Right lobe of liver (tissue), 4 donors: ENCODE results near the gene MLX.

Experiments used
- POLR2A ChIP-seq: fragments of 450-650 bp; IDR thresholded peaks from one replicate; pipeline ENCODE4 v1.6.1; 2017; ENCODE audit warnings: antibody characterized with exemption, mild to moderate bottlenecking
- TF ChIP-seq, protein P1 (sequence below), 4 donors: fragments of 200-600 bp in 3 of 4; fragments of 450-650 bp in 1 of 4; IDR thresholded peaks; one replicate each; pipeline versions ENCODE4 v1.5.1 to v1.8.0; 2016 to 2022; ENCODE audit warnings: antibody characterized with exemption in 4 of 4, mild to moderate bottlenecking in 2 of 4
- donor health status: DM: no; HTN: no; CAD: no.
- donor health status: DM: no; HTN: no; CAD: no.
- donor health status: DM: no; HTN: yes; CAD: no.

GRCh38 chr17:42518046-42518754, 48.7 kb upstream of the MLX start:
- TF ChIP-seq, protein P1, sequence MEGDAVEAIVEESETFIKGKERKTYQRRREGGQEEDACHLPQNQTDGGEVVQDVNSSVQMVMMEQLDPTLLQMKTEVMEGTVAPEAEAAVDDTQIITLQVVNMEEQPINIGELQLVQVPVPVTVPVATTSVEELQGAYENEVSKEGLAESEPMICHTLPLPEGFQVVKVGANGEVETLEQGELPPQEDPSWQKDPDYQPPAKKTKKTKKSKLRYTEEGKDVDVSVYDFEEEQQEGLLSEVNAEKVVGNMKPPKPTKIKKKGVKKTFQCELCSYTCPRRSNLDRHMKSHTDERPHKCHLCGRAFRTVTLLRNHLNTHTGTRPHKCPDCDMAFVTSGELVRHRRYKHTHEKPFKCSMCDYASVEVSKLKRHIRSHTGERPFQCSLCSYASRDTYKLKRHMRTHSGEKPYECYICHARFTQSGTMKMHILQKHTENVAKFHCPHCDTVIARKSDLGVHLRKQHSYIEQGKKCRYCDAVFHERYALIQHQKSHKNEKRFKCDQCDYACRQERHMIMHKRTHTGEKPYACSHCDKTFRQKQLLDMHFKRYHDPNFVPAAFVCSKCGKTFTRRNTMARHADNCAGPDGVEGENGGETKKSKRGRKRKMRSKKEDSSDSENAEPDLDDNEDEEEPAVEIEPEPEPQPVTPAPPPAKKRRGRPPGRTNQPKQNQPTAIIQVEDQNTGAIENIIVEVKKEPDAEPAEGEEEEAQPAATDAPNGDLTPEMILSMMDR (IDR thresholded peaks at IDR 0.05), result no peak
- no peak for TF ChIP-seq POLR2A
